CD4-positive, alpha-beta T cell treated with Interleukin-17A for 4 hours (primary cell): ENCODE data around the gene RXRA.

Experiments used
- DNase-seq: peaks from one replicate; pipeline ENCODE4 v3.0.0-alpha.2; 2020; ENCODE audit warnings: mixed read lengths

The RXRA gene

GRCh38 chr9:134313470-134313869 lies 12.8 kb upstream of the RXRA start:
- no peak for DNase-seq

- no peak for DNase-seq
Measured at GRCh38 chr9:134314039-134314949, 12.0 kb upstream of the RXRA start.

GRCh38 chr9:134314950-134315715 lies 11.1 kb upstream of the RXRA start:
- no peak for DNase-seq

GRCh38 chr9:134315716-134316448 lies 10.4 kb upstream of the RXRA start:
- DNase-seq: no peak

GRCh38 chr9:134316449-134317160 lies 9.7 kb upstream of the RXRA start:
- DNase-seq: no peak

- no peak for DNase-seq
Measured at GRCh38 chr9:134317400-134317789, 8.9 kb upstream of the RXRA start.

GRCh38 chr9:134317790-134318414 lies 8.4 kb upstream of the RXRA start:
- DNase-seq: no peak

- no peak for DNase-seq
Measured at GRCh38 chr9:134318481-134318891, 7.8 kb upstream of the RXRA start.

- no peak for DNase-seq
Measured at GRCh38 chr9:134318941-134319305, 7.3 kb upstream of the RXRA start.

- no peak for DNase-seq
Measured at GRCh38 chr9:134319306-134320125, 6.7 kb upstream of the RXRA start.

GRCh38 chr9:134320126-134320867 lies 6.0 kb upstream of the RXRA start:
- DNase-seq: no peak

GRCh38 chr9:134320868-134321471 lies 5.3 kb upstream of the RXRA start:
- no peak for DNase-seq

- no peak for DNase-seq
Measured at GRCh38 chr9:134321531-134321930, 4.7 kb upstream of the RXRA start.

GRCh38 chr9:134321946-134322741 lies 4.1 kb upstream of the RXRA start:
- no peak for DNase-seq

- no peak for DNase-seq
Measured at GRCh38 chr9:134322781-134323241, 3.4 kb upstream of the RXRA start.

GRCh38 chr9:134323741-134324358 lies 2.4 kb upstream of the RXRA start:
- DNase-seq: no peak

GRCh38 chr9:134324359-134325095 lies 1.7 kb upstream of the RXRA start:
- DNase-seq: peak; percentile 31
